ENCODE measurements around the gene CFAP57. TPM values are rescaled to one million over a fixed set of nuclear protein-coding genes. Genes with fewer than 3 reads are reported as not detected.

The CFAP57 gene
- total and polyA plus RNA-seq, 2 of the 8 experiments (the other 6 are each of a cell fraction or from before 2014, with no cell fraction given): 0.20 to 0.80 TPM

- POLR2A ChIA-PET (ENCODE audit: partially characterized antibody): interaction anchor here (1.7 to 4.4 kb wide), 3 partner anchors 32 to 150 kb away, joined by 4 to 15 read pairs (median 4); partner anchors contain the start of genes CDC20 and TMEM125
- Histone ChIP-seq H2BK120ac (replicated peaks; ENCODE audit: low read depth, low read length) (no peak overlapping the region), H3K4ac (replicated peaks; ENCODE audit: insufficient read length, low read depth, low read length) (no peak overlapping the region), H2BK20ac (ENCODE audit: low read length) (no peak overlapping the region), H3K79me2 (ENCODE audit: control insufficient read depth in 1 of 2, insufficient read depth in 2 of 2, low read length in 2 of 2) (no peaks in the 10 kb centered on the region), H2BK15ac (ENCODE audit: low read length) (no peak overlapping the region), H3K18ac (ENCODE audit: extremely low read depth, low read length) (no peak overlapping the region), H4K20me1 (replicated peaks in 1 of 2; ENCODE audit: control insufficient read depth in 1 of 2, insufficient read depth in 2 of 2, low read length in 2 of 2) (no peaks in the 10 kb centered on the region), H3K4me2 (ENCODE audit: insufficient read depth in 1 of 2, low read depth in 2 of 2, low read length in 2 of 2) (no peak overlapping the region), H3K27me3 (replicated peaks in 1 of 4; ENCODE audit: control insufficient read depth in 3 of 4, extremely low read depth in 1 of 4, insufficient read depth in 3 of 4, low read length in 3 of 4) (no peaks in the 10 kb centered on the region), H3K79me1 (ENCODE audit: low read depth, low read length) (no peaks in the 10 kb centered on the region; the same call in 1 of the 2 replicates), H3K9me3 (ENCODE audit: insufficient read depth in 2 of 2, low read depth in 1 of 2, low read length in 1 of 2) (peaks cover 0 to 3% of the 10 kb centered on the region in 2 experiments; a peak in 1 of 4 replicates), H3K9ac (replicated peaks in 1 of 4; ENCODE audit: extremely low read depth in 1 of 4, low read depth in 3 of 4, low read length in 3 of 4) (no peak overlapping the region), H2AFZ (ENCODE audit: low read length) (no peak overlapping the region), H3K14ac (ENCODE audit: insufficient read length) (no peak overlapping the region), H3K4me1 (replicated peaks in 1 of 4; ENCODE audit: control insufficient read depth in 3 of 4, insufficient read depth in 4 of 4, low read length in 3 of 4) (no peaks in the 10 kb centered on the region), H3K27ac (ENCODE audit: low read depth, low read length) (no peak overlapping the region), H2AK5ac (ENCODE audit: low read depth, low read length) (no peak overlapping the region), H3K4me3 (ENCODE audit: extremely low read depth in 1 of 4, insufficient read depth in 2 of 4, low read depth in 3 of 4, low read length in 4 of 4) (no peak overlapping the region), H3K56ac (replicated peaks; ENCODE audit: insufficient read length, low read depth, low read length) (no peak overlapping the region), H3K23ac (ENCODE audit: insufficient read length) (no peak overlapping the region), H3K36me3 (ENCODE audit: control insufficient read depth in 2 of 4, insufficient read depth in 4 of 4, low read length in 3 of 4) (no peaks in the 10 kb centered on the region), H2BK5ac (ENCODE audit: low read depth, low read length) (no peak overlapping the region), H3K23me2 (ENCODE audit: low read depth, low read length) (no peaks in the 10 kb centered on the region), H2BK12ac (ENCODE audit: low read depth, low read length) (no peak overlapping the region), H4K5ac (ENCODE audit: insufficient read length, low read depth, low read length) (no peak overlapping the region), H4K8ac (ENCODE audit: extremely low read depth, insufficient read depth, low read length) (no peak overlapping the region), H4K91ac (replicated peaks; ENCODE audit: insufficient read length, low read length) (no peak overlapping the region)
- CTCF ChIA-PET (ENCODE audit: partially characterized antibody): interaction anchor here (0.5 to 4.1 kb wide), 17 partner anchors 8 to 456 kb away, joined by 3 to 59 read pairs (median 5); partner anchors contain the start of genes C1orf210, CDC20, MED8 and SZT2
- FAIRE-seq: peak; percentile 94
- 7% methylated on average over 5 of the region's 5 CpGs; no CpG with 5 or more reads in 1 of the 2 experiments for WGBS, 2 experiments (ENCODE audit: extremely low coverage in 1 of 2, insufficient coverage in 1 of 2, insufficient read length in 1 of 2, insufficient replicate concordance in 2 of 2, low coverage in 1 of 2, low lambda C conversion rate in 2 of 2, missing lambda C conversion rate in 1 of 2)
- DNase-seq (ENCODE audit: low read depth in 1 of 2, low spot score in 2 of 2): peak; percentile 36 to 79
- TF ChIP-seq BACH1 (IDR thresholded peaks at IDR 0.05; ENCODE audit: low read length) (no peak), YY1 (IDR thresholded peaks at IDR 0.05; ENCODE audit: low read depth, low read length) (0 out of 2 replicates have a peak, but pooled peaks have one; percentile 54), SIX5 (IDR thresholded peaks at IDR 0.05; ENCODE audit: low read depth, low read length) (no peak), RXRA (IDR thresholded peaks at IDR 0.05; ENCODE audit: insufficient read depth, low read depth, low read length) (no peak), ASH2L (IDR thresholded peaks at IDR 0.05; ENCODE audit: low read length) (no peak), TAF1 (IDR thresholded peaks at IDR 0.05; ENCODE audit: low read depth, low read length) (no peak), CHD1 (IDR thresholded peaks at IDR 0.05; ENCODE audit: low read depth, low read length) (no peak), NRF1 (IDR thresholded peaks at IDR 0.05; ENCODE audit: low read depth, low read length) (no peak), JUN (IDR thresholded peaks at IDR 0.05; ENCODE audit: low read depth, low read length) (no peak), FOSL1 (IDR thresholded peaks at IDR 0.05; ENCODE audit: insufficient read depth, low read depth, low read length) (no peak), BCL11A (IDR thresholded peaks at IDR 0.05; ENCODE audit: low read depth in 2 of 2, low read length in 2 of 2) (no peak)
- TF ChIP-seq, protein P1, sequence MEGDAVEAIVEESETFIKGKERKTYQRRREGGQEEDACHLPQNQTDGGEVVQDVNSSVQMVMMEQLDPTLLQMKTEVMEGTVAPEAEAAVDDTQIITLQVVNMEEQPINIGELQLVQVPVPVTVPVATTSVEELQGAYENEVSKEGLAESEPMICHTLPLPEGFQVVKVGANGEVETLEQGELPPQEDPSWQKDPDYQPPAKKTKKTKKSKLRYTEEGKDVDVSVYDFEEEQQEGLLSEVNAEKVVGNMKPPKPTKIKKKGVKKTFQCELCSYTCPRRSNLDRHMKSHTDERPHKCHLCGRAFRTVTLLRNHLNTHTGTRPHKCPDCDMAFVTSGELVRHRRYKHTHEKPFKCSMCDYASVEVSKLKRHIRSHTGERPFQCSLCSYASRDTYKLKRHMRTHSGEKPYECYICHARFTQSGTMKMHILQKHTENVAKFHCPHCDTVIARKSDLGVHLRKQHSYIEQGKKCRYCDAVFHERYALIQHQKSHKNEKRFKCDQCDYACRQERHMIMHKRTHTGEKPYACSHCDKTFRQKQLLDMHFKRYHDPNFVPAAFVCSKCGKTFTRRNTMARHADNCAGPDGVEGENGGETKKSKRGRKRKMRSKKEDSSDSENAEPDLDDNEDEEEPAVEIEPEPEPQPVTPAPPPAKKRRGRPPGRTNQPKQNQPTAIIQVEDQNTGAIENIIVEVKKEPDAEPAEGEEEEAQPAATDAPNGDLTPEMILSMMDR (IDR thresholded peaks at IDR 0.05; ENCODE audit: control extremely low read depth in 1 of 3, insufficient read depth in 1 of 3, low read depth in 1 of 3, low read length in 3 of 3): peak; percentile 57 to 97 (median 90)
These were observed 66.0 kb downstream of the CFAP57 start for GRCh38 chr1:43238085-43238484.

All from H1 (cell line).